RWPE1 (cell line): ENCODE results near the gene SIRT7.

Experiments used
- CTCF ChIA-PET: fragments of 350-600 bp; sonication (Branson Sonifier 250); formaldehyde crosslinking; extraction: SDS; loops from one replicate; lab custom pipeline; 2021; lab: Yijun Ruan, JAX
- POLR2A ChIA-PET: fragments of 400-600 bp; formaldehyde crosslinking; extraction: SDS; loops from one replicate; lab custom pipeline; 2020; ENCODE audit warnings: antibody characterized with exemption; ENCODE audit not compliant: low non-redundant PET; lab: Yijun Ruan, JAX
- DNase-seq: peaks from one replicate; pipeline ENCODE4 v3.0.0; 2012; ENCODE audit warnings: low spot score
- H3K27ac ChIP-seq: fragments of 450-650 bp; 2 replicates; pipeline ENCODE4 v1.5.1; 2017
- TF ChIP-seq, protein P1 (sequence below): fragments of 450-650 bp; conservative IDR thresholded peaks from 2 replicates; pipeline ENCODE4 v1.5.1; 2017; ENCODE audit warnings: low read depth, mild to moderate bottlenecking

The SIRT7 gene

DNA sequence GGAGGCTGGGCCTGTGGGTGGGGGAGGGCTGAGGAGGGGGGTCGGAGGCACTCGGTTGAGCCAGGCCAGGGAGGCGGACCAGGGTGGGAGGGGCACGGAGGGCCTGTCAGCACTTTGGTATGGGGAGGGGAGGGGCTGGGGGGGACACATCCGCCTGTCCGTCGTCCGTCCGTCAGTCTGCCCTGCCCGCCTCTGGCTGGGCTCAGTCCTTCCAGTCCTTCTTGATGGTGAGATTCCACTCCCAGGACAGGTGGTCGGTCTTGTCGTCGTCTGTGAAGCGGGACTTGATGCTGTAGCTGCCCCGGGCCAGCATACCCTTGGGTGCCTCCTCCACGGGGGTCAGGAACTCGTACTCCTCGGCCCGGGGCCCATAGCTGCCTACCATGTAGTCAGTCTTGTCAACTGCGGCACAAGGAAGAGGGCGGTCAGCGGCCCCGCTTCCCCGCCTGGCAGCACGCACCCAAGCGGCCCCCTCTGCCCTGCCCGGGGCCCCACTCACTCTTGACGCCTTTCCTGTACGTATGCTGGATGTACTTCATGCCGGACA is 49.2 kb downstream of the SIRT7 start:
- H3K27ac ChIP-seq: peak overlapping the region; percentile 97
- TF ChIP-seq, protein P1, sequence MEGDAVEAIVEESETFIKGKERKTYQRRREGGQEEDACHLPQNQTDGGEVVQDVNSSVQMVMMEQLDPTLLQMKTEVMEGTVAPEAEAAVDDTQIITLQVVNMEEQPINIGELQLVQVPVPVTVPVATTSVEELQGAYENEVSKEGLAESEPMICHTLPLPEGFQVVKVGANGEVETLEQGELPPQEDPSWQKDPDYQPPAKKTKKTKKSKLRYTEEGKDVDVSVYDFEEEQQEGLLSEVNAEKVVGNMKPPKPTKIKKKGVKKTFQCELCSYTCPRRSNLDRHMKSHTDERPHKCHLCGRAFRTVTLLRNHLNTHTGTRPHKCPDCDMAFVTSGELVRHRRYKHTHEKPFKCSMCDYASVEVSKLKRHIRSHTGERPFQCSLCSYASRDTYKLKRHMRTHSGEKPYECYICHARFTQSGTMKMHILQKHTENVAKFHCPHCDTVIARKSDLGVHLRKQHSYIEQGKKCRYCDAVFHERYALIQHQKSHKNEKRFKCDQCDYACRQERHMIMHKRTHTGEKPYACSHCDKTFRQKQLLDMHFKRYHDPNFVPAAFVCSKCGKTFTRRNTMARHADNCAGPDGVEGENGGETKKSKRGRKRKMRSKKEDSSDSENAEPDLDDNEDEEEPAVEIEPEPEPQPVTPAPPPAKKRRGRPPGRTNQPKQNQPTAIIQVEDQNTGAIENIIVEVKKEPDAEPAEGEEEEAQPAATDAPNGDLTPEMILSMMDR: no peak
- ChIA-PET CTCF (interaction anchor here (0.6 to 1.5 kb wide), 4 partner anchors 8 to 147 kb away, joined by 3 to 5 read pairs (median 4); partner anchors contain the start of gene P4HB), POLR2A (interaction anchor here (0.5 to 0.8 kb wide), 2 partner anchors 16 to 24 kb away, joined by 3 to 4 read pairs; no protein-coding TSS in a partner anchor)
- DNase-seq: peak; percentile 81

DNA sequence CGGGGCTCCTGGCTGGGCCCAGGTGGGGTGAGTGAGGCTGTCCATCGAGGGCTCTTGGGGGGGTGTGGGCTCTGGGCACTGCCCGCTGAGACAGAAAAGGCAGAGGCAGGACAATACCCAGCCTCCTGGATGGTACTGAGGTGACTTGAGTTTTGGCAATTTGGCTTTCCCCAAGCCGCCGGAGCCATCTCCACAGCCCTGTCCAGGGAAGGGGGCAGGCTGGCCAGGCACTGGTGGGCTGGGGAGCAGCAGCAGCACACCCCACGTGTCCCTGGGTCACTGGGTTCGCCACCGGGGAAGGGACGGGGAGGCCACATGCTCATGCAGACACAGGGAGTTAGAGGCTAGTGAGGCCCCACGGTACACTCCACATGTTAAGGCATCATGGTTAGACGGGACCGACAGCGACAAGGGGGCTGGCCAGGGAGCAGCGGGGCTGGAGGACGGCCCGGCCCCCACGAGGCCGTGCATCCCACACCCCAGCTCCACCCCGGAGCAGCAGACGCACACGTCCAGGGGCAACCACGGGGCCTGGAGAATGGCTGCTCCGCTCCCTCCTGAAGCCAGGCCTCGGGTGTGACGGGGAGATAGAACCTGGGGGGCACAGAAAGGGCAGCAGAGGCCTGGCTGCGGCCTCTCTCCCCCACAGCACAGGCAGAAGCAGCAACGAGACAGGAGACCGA is 49.8 kb downstream of the SIRT7 start:
- TF ChIP-seq, protein P1: no peak
- peak overlapping the region; percentile 97 for H3K27ac ChIP-seq
- ChIA-PET CTCF (interaction anchor here (0.6 kb wide), 1 partner anchor 548 kb away, joined by 3 read pairs; no protein-coding TSS in a partner anchor), POLR2A (no interaction called here)
- no peak for DNase-seq

DNA sequence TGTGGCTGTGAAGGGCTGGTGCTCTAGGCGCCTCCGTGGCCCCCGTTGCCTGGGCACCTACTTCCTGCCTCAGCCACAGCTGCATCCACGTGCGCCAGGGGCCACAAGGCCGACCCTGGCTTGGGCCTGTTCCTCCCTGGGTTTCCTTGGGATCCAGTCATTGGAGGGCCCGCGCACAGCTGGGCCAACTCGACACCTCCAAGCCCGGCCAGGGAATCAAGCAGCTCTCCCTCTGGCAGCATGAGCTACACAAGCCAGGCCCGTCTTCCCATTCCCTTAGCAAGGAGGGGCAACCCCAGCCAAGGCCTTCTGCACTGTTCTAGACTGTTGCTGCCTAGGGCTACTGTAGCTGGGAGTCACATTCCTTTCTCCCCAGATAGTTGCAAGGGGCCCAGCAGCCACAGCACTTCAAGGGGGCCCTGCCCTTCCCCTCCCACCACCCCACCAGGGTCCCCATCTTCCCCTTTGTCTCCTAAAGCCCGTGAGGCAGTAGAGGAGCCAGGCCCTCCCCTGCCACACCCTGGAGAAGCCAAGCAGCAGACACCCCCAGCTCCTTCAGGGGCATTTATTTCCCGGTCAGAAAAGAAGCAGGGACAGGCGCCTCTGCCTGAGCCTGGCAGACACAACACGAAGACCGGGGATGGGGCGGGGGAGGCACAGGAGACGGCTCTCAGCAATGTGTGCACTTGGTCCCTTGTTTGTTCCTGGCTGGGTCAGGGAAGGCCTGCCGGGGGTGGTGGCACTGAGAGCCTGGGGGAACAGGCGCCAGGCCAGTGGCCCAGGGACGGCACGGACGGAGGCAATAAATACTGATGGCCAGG is 50.6 kb downstream of the SIRT7 start:
- ChIA-PET POLR2A (no interaction called here), CTCF (interaction anchor here (0.6 kb wide), 1 partner anchor 547 kb away, joined by 3 read pairs; no protein-coding TSS in a partner anchor)
- no peak for DNase-seq
- TF ChIP-seq, protein P1: no peak
- peak overlapping the region; percentile 97 for H3K27ac ChIP-seq

DNA sequence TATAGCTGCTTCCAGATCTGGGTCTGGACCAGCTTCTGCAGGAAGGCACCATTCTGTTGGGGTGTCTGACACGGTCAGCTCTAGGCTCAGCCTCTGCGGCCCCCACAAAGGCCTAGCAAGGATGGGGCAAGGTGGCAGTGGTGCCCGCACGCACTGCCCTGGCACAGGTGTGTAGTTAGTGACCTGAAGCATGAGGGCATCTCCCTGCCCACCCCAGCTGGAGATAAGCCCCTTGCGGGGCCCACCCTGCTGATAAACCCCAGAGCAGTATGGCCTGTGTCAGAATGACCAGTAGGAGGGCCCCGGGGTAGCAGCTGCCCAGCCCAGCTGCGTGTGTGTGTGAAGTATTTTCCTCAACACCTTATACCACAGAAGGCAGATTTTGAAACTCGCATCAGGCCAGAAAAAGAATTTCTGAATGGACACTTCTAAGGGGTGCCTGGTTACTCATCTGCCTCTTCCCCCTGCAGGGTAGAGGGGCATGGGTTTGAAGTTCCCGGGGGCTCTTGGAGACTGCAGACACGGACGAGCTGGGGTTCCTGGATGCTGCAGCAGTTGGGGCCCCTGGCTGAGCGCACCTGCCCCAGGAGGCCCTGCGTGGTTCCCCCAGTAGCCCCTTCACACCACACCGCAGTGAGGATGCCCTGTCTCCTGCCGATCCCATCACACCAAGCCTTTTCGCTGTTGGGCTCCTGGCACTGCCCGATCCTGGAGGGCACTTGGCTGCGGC is 51.4 kb downstream of the SIRT7 start:
- no peak for DNase-seq
- POLR2A ChIA-PET: interaction anchor here (0.7 kb wide), 1 partner anchor 12 kb away, joined by 3 read pairs; no protein-coding TSS in a partner anchor
- peak overlapping the region; percentile 97 for H3K27ac ChIP-seq
- CTCF ChIA-PET: no interaction called here
- TF ChIP-seq, protein P1: no peak

DNA sequence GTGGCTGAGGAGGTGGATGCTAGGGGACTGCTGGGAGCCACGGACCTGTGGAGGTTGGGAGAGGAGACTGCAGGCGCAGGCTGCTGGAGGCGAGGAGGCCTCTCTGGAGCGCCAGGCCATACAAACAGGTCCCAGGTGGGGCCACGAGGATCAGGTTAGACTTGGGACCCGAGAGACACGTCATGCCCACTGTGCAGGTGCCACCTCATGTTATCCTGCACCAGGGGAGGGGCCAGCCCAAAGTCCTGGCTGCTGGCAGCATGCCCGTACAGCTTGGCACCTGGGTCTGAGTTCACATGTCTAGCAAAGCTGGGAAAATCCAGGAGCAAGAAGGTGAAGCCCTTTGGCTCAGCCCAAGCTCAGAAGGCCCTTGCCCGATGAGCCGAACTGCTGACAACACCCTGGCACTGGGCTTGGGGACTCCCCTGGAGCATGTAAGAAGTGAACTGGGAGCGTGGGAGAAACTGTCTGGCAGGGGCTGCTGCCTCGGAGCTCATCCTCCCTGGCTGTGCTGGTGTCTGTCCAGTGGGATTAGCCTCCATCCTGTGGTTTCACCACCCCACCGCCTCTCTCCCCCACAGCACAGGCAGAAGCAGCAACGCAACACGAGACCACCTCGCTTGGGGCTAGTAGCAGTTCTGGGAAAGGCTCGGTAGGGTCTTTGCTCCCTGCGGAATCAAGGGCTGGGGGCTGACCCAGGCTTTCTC is 52.1 kb downstream of the SIRT7 start:
- POLR2A ChIA-PET: interaction anchor here (0.7 kb wide), 1 partner anchor 11 kb away, joined by 3 read pairs; no protein-coding TSS in a partner anchor
- peak overlapping the region; percentile 97 for H3K27ac ChIP-seq
- DNase-seq: no peak
- TF ChIP-seq, protein P1: no peak
- CTCF ChIA-PET: interaction anchor here (0.5 to 0.7 kb wide), 2 partner anchors 38 to 144 kb away, joined by 3 to 5 read pairs; no protein-coding TSS in a partner anchor
